ENCODE data around the gene RAB35.

Gene RAB35

GRCh38 chr12:120132054-120132836 lies 15.7 kb upstream of the RAB35 start:
- DNase-seq = no peak

- no peak for DNase-seq
Observed at GRCh38 chr12:120131116-120131515, 14.6 kb upstream of the RAB35 start.

- DNase-seq = no peak
Observed at GRCh38 chr12:120130011-120130410, 13.5 kb upstream of the RAB35 start.

DNA sequence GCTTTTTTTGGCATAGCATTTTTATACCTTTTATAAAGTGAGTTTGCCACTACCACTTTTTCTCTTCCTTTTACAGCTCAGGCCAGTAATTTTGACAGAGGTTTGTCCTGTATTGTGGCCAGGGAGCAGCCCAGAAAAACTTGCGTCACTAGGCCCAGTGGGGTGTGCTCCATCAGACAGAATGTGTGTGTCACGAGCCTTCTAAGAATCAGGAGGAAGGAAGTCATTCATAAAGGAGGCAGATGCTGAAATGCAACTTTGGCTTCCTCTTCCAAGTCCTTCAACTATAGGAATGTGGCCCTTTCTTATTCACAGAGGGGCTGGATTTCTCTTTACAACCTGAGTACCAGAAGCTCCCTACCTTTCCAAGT lies 10.1 kb upstream of the RAB35 start:
- peak; percentile 70 for DNase-seq

GRCh38 chr12:120125792-120126634 lies 9.5 kb upstream of the RAB35 start:
- DNase-seq = no peak

GRCh38 chr12:120125029-120125428 lies 8.5 kb upstream of the RAB35 start:
- no peak for DNase-seq

- no peak for DNase-seq
Observed at GRCh38 chr12:120121766-120122293, 5.3 kb upstream of the RAB35 start.

- no peak for DNase-seq
Observed at GRCh38 chr12:120121343-120121742, 4.8 kb upstream of the RAB35 start.

GRCh38 chr12:120119271-120119973 lies 2.9 kb upstream of the RAB35 start:
- DNase-seq = no peak

- DNase-seq = no peak
Observed at GRCh38 chr12:120118321-120119061, 1.9 kb upstream of the RAB35 start.

GRCh38 chr12:120117961-120118320 lies 1.4 kb upstream of the RAB35 start:
- no peak for DNase-seq

- DNase-seq = peak; percentile 98
Observed at GRCh38 chr12:120116792-120117651, 469 bp upstream of the RAB35 start.

- peak; percentile 80 for DNase-seq
Observed at GRCh38 chr12:120115692-120116440, 687 bp downstream of the RAB35 start.

DNA sequence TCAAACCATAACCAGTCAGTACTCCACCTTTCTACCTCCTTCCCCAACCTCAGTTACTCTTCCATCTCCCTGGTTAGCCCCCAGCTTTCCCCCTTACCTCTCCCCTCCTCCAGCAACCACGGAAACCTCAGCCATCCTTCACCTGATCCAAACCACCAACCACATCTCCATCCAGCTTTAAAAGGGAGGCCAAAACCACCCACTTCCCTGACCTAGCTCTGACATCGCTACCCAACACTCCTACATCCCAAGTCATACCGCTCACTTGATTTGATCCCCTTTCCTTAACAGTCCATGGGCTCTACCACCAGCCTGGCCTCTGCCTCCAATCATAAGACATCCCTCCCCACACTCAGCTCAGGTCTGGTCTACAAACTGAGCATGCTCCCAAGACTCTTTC lies 1.5 kb downstream of the RAB35 start:
- DNase-seq = no peak

- DNase-seq = peak; percentile 84
Observed at GRCh38 chr12:120110550-120111501, 5.7 kb downstream of the RAB35 start.

GRCh38 chr12:120109570-120110267 lies 6.8 kb downstream of the RAB35 start:
- DNase-seq = no peak

GRCh38 chr12:120106151-120106550 lies 10.4 kb downstream of the RAB35 start:
- no peak for DNase-seq

- no peak for DNase-seq
Observed at GRCh38 chr12:120103371-120103770, 13.2 kb downstream of the RAB35 start.

- DNase-seq = no peak
Observed at GRCh38 chr12:120103044-120103338, 13.6 kb downstream of the RAB35 start.

All from hematopoietic multipotent progenitor cell treated with erythropoietin and hydrocortisone succinate and interleukin-3 and kit ligand, for 4 days (in vitro differentiated cells).